Nephron progenitor cell (in vitro differentiated cells): ENCODE results near the gene LINGO4.

Source experiments
- DNase-seq: peaks from one replicate; pipeline ENCODE4 v3.0.0; 2021
- H3K27ac Mint-ChIP-seq: 2 replicates; pipeline ENCODE4 v1.8.0; 2021; ENCODE audit warnings: mild to moderate bottlenecking, moderate library complexity, mixed read lengths
- H3K27me3 Mint-ChIP-seq: 2 replicates; pipeline ENCODE4 v1.8.0; 2021; ENCODE audit warnings: mild to moderate bottlenecking, low read depth, mixed read lengths; ENCODE audit not compliant: poor library complexity
- H3K36me3 Mint-ChIP-seq: 2 replicates; pipeline ENCODE4 v1.8.0; 2021; ENCODE audit warnings: low read depth, mixed read lengths
- H3K4me1 Mint-ChIP-seq: 2 replicates; pipeline ENCODE4 v1.8.0; 2021; ENCODE audit warnings: mixed read lengths
- H3K4me3 Mint-ChIP-seq: 2 replicates; pipeline ENCODE4 v1.8.0; 2021; ENCODE audit warnings: mild to moderate bottlenecking, moderate library complexity, mixed read lengths
- H3K9me3 Mint-ChIP-seq: 2 replicates; pipeline ENCODE4 v1.8.0; 2021; ENCODE audit warnings: mild to moderate bottlenecking, moderate library complexity, mixed read lengths
- TF ChIP-seq, protein P1 (sequence below): fragments of 200-600 bp; sonication (generic); IDR thresholded peaks from 2 replicates; pipeline ENCODE4 v1.5.0; 2021; ENCODE audit warnings: antibody characterized with exemption

Gene LINGO4

DNA sequence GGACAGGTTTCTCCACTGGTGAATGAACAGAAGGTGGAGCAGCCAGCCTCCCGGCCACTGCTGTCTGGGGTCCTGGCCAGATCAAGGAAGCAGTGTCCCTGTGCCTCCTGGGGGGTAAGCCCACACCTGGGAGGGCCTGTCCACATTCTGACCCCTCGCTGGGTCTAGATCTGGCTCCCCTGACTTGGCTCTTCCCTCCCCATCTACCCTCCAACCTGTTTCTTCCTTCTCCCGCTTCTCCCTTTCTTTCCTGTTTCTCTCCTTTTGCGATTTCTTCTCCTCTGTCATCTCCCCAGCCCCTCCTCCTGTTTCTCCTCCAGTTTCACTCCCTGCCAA is 26.0 kb upstream of the LINGO4 start:
- H3K27ac Mint-ChIP-seq = no peak overlapping the region
- no peak for DNase-seq
- no peaks in the 10 kb centered on the region for H3K36me3 Mint-ChIP-seq
- TF ChIP-seq, protein P1, sequence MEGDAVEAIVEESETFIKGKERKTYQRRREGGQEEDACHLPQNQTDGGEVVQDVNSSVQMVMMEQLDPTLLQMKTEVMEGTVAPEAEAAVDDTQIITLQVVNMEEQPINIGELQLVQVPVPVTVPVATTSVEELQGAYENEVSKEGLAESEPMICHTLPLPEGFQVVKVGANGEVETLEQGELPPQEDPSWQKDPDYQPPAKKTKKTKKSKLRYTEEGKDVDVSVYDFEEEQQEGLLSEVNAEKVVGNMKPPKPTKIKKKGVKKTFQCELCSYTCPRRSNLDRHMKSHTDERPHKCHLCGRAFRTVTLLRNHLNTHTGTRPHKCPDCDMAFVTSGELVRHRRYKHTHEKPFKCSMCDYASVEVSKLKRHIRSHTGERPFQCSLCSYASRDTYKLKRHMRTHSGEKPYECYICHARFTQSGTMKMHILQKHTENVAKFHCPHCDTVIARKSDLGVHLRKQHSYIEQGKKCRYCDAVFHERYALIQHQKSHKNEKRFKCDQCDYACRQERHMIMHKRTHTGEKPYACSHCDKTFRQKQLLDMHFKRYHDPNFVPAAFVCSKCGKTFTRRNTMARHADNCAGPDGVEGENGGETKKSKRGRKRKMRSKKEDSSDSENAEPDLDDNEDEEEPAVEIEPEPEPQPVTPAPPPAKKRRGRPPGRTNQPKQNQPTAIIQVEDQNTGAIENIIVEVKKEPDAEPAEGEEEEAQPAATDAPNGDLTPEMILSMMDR = no peak
- H3K9me3 Mint-ChIP-seq = no peaks in the 10 kb centered on the region
- peaks cover 49% of the 10 kb centered on the region for H3K4me1 Mint-ChIP-seq
- H3K27me3 Mint-ChIP-seq = peaks cover 32% of the 10 kb centered on the region
- H3K4me3 Mint-ChIP-seq = no peak overlapping the region

DNA sequence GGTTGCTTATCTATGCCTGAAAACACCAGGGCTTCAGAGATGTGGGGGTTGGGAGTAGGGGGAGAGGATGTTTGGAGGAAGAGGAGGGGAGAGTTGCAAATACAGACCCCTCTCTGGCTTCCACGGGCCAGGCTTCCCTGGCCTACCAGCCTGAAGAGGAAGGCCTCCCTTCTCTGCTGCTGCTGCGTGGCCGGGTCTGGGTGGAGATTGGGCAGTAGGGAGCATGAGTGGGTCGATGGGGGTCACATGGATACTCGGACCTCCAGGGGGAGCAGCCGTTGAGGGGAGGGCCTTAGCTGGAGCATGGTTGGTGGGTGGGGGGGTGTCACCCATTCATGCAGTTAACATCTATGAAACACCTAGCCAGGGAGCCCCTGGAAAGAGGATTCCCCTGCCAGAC is 24.8 kb upstream of the LINGO4 start:
- no peaks in the 10 kb centered on the region for H3K36me3 Mint-ChIP-seq

DNA sequence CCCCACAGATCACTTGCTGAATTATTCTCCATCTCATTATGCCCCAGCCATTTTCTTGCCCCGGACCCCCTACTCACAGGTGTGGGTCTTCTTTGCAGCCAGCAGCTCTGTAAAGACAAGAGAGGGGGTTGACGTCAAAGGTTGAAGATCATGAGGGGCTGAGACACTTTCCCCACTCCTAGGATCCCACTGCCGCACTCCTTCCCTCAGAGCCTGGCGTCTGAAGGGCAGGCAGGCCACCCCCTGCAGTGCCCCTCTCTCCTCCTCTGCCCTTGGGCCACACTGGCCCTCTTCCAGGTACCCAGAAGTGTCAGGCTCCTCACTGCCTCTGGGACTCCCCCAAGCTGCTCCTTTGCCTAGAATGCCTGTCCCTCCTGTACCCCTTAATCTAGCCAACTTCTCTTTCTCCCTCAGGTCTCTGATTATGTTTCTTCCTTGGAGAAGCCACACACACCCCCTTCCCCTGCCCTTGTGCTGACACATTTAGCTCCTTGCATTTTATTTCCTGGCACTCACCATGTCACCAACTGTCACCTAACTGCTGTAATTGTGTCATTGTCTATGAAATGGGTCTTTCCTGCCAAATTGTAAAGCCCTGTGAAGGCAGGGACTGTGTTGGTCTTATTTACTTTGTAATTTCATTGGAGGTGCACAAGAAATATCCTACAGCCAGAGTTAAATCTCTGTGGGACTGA is 24.3 kb upstream of the LINGO4 start:
- Mint-ChIP-seq H3K4me1 (peaks cover 58% of the 10 kb centered on the region), H3K9me3 (no peaks in the 10 kb centered on the region), H3K4me3 (peak overlapping the region; percentile 48), H3K27ac (peak overlapping the region; percentile 64), H3K36me3 (no peaks in the 10 kb centered on the region), H3K27me3 (peaks cover 18% of the 10 kb centered on the region)
- DNase-seq = no peak
- TF ChIP-seq, protein P1 = no peak

More for the DNA sequence above, 24.8 kb upstream of the LINGO4 start:
- no peak for DNase-seq
- TF ChIP-seq, protein P1 = no peak
- H3K4me1 Mint-ChIP-seq = peaks cover 57% of the 10 kb centered on the region
- peaks cover 23% of the 10 kb centered on the region for H3K27me3 Mint-ChIP-seq
- no peak overlapping the region for H3K4me3 Mint-ChIP-seq
- no peak overlapping the region for H3K27ac Mint-ChIP-seq
- no peaks in the 10 kb centered on the region for H3K9me3 Mint-ChIP-seq

DNA sequence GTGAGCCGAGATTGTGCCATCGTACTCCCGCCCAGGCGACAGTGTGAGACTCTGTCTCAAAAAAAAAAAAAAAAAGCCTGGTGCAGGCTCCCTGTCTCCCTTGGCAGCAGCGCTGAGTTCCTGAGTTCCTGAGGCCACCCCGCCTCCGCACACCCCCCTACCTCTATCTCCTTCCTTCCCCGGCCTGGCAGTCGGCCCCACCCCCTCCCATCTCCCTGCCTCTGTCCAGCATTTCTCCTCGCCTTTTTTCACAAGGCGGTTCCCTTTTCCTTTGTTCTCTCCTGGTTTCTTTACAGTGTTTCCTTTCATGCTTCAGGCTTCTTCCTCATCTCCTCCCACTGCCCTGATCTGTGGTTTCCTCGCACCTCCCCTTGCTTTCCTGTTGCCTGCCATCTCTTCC is 23.7 kb upstream of the LINGO4 start:
- TF ChIP-seq, protein P1 = no peak
- Mint-ChIP-seq H3K4me3 (peak overlapping the region; percentile 48), H3K27ac (peak overlapping the region; percentile 52), H3K4me1 (peaks cover 60% of the 10 kb centered on the region), H3K9me3 (no peaks in the 10 kb centered on the region), H3K36me3 (no peaks in the 10 kb centered on the region), H3K27me3 (peaks cover 17% of the 10 kb centered on the region)
- DNase-seq = peak; percentile 68

DNA sequence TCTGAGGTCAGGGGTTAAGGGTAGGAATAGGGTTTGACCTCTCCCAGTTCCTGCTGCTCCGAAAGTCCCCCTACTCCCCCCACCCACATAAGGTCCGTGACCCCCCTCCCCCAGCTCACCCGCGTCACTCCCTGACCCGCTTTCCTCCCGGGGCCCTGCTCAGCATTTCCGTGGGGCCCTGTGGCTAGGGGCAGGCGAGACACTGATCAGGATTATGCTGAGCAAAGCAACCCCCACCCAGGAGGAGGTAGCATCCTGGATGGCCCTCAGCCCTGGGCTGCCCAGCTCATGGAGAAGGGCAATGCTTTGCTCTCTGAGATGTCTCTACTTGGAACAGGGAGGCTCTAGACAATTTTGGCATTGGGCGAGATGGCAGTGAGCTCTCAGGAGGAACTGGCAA is 22.6 kb upstream of the LINGO4 start:
- Mint-ChIP-seq H3K4me1 (peaks cover 63% of the 10 kb centered on the region), H3K4me3 (no peak overlapping the region), H3K27ac (no peak overlapping the region), H3K9me3 (no peaks in the 10 kb centered on the region), H3K27me3 (peaks cover 14% of the 10 kb centered on the region), H3K36me3 (no peaks in the 10 kb centered on the region)
- TF ChIP-seq, protein P1 = no peak
- no peak for DNase-seq
